ENCODE measurements around the gene C1orf210. TPM values are rescaled to one million over a fixed set of nuclear protein-coding genes. Genes with fewer than 3 reads are reported as not detected.

Gene C1orf210
- total RNA-seq, 1 experiment from 2014 or later = 16.8 TPM

GRCh38 chr1:43304314-43304681, 18.9 kb upstream of the C1orf210 start:
- BruUV-seq (replicated peaks) = no TSS peak
- CTCF ChIA-PET = no interaction called here
- Mint-ChIP-seq H3K36me3 (ENCODE audit: insufficient read depth, unreplicated experiment) (no peaks in the 10 kb centered on the region), H3K27ac (ENCODE audit: unreplicated experiment) (no peak overlapping the region), H3K4me1 (ENCODE audit: low read depth, unreplicated experiment) (no peaks in the 10 kb centered on the region), H3K4me3 (ENCODE audit: low read depth, unreplicated experiment) (no peak overlapping the region), H3K9me3 (ENCODE audit: low read depth, unreplicated experiment) (no peaks in the 10 kb centered on the region), H3K27me3 (ENCODE audit: unreplicated experiment) (peaks cover 58% of the 10 kb centered on the region)
- intact Hi-C loops (cut with micrococcal nuclease; ENCODE audit: unreplicated experiment) = no loop called here
- no peak for DNase-seq
- no peak for TF ChIP-seq CTCF (IDR thresholded peaks at IDR 0.05; ENCODE audit: unreplicated experiment)

- TF ChIP-seq CTCF (IDR thresholded peaks at IDR 0.05; ENCODE audit: unreplicated experiment) = no peak
- Mint-ChIP-seq H3K27me3 (ENCODE audit: unreplicated experiment) (peaks cover 58% of the 10 kb centered on the region), H3K27ac (ENCODE audit: unreplicated experiment) (no peak overlapping the region), H3K4me1 (ENCODE audit: low read depth, unreplicated experiment) (no peaks in the 10 kb centered on the region), H3K9me3 (ENCODE audit: low read depth, unreplicated experiment) (no peaks in the 10 kb centered on the region), H3K4me3 (ENCODE audit: low read depth, unreplicated experiment) (no peak overlapping the region), H3K36me3 (ENCODE audit: insufficient read depth, unreplicated experiment) (no peaks in the 10 kb centered on the region)
- DNase-seq = no peak
- no TSS peak for BruUV-seq (replicated peaks)
- CTCF ChIA-PET = no interaction called here
- intact Hi-C loops (cut with micrococcal nuclease; ENCODE audit: unreplicated experiment) = no loop called here
These were observed 18.3 kb upstream of the C1orf210 start for GRCh38 chr1:43303471-43304313.

- Mint-ChIP-seq H3K27ac (ENCODE audit: unreplicated experiment) (no peak overlapping the region), H3K36me3 (ENCODE audit: insufficient read depth, unreplicated experiment) (no peaks in the 10 kb centered on the region), H3K9me3 (ENCODE audit: low read depth, unreplicated experiment) (no peaks in the 10 kb centered on the region), H3K27me3 (ENCODE audit: unreplicated experiment) (peaks cover 50% of the 10 kb centered on the region), H3K4me1 (ENCODE audit: low read depth, unreplicated experiment) (no peaks in the 10 kb centered on the region), H3K4me3 (ENCODE audit: low read depth, unreplicated experiment) (no peak overlapping the region)
- intact Hi-C loops (cut with micrococcal nuclease; ENCODE audit: unreplicated experiment) = no loop called here
- no TSS peak for BruUV-seq (replicated peaks)
- no peak for TF ChIP-seq CTCF (IDR thresholded peaks at IDR 0.05; ENCODE audit: unreplicated experiment)
- CTCF ChIA-PET = no interaction called here
- no peak for DNase-seq
These were observed 17.5 kb upstream of the C1orf210 start for GRCh38 chr1:43302721-43303470.

- Mint-ChIP-seq H3K27me3 (ENCODE audit: unreplicated experiment) (peaks cover 45% of the 10 kb centered on the region), H3K4me1 (ENCODE audit: low read depth, unreplicated experiment) (no peaks in the 10 kb centered on the region), H3K36me3 (ENCODE audit: insufficient read depth, unreplicated experiment) (no peaks in the 10 kb centered on the region), H3K9me3 (ENCODE audit: low read depth, unreplicated experiment) (no peaks in the 10 kb centered on the region), H3K4me3 (ENCODE audit: low read depth, unreplicated experiment) (no peak overlapping the region), H3K27ac (ENCODE audit: unreplicated experiment) (no peak overlapping the region)
- no TSS peak for BruUV-seq (replicated peaks)
- CTCF ChIA-PET = no interaction called here
- no peak for TF ChIP-seq CTCF (IDR thresholded peaks at IDR 0.05; ENCODE audit: unreplicated experiment)
- DNase-seq = no peak
- intact Hi-C loops (cut with micrococcal nuclease; ENCODE audit: unreplicated experiment) = no loop called here
These were observed 16.8 kb upstream of the C1orf210 start for GRCh38 chr1:43302201-43302600.
